ENCODE measurements around the gene GPC3.
"Not testable (repeated sequence)": the region's sequence is repeated elsewhere in the genome, so short reads cannot be mapped to it uniquely, and the experiment has no call there.

Gene GPC3

DNA sequence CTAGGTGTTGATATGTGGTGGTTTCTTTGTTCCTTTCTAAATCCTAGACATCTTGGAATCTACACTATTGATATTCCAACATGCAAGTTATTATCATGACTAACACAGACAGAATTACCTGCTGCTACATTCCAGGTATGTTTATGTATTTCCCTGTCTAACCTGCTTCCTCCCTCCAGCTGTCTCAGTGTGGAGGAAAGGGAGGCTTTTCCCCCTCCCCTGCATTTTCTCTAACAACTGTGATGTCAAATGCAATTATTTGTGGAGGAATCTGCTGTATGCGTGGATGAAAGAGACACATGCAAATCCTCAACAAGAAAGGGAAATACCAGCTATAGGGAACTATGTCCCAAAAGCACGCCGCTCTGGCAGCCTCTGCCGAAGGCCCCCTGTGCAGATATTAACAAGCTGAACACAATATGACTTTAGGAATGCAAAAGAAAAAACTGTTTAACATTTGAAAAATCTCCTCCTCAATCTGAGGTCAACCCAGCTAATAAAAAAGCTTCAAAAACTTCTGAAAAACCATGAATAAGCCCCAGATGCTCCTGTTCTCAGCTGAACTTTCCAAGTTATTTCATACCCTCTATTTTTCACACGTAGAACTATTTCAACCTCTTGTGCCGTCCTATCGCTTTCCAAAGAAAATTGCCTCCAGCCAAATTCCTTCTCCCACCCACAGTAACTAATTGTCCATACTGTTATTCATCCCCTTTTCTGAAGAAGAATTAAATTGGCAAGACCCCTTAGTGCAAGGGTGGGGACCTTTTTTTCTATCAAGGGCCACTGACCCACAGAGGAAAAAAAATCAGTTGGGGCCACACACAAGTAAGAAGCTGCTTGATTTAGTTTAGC lies 345.0 kb downstream of the GPC3 start:
- no peak for DNase-seq

DNA sequence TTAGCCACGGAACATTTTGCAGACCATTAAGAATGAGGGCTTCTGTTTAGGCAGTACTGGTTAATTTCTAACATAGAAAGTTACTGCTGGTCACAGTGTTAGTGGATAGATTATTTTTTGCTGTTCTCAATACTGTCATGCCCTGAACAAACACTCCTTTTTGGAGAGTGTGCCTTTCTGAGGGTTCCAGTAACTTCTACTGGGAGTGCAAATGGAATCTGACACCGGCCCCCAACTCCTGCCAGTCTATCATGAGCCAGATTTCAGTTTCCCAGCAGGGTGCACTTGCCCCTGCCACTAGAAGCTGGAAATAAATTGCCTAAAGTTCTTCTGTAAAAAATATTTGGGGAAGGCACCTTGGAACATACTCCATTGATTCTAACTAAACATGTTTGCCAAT lies 345.7 kb downstream of the GPC3 start:
- no peak for DNase-seq

DNA sequence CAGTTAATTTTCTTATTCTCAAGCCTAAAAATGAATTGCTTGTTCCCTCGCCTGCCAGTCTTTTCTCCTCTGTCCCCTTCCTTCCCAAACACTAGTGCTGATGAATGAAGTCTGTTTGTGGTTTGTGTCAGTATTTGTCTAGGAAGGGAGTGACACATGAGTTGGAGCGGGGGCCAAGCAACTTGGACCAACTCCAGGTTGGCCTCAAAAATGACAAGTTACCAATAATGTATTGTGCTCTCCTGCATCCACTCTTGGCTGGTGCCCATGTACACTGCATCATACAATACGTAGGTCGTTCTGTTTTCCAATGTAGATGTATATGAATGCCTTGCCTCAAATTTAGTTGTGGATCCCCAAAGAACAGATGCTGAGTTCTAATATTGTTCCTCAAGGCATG lies 347.1 kb downstream of the GPC3 start:
- no peak for DNase-seq

DNA sequence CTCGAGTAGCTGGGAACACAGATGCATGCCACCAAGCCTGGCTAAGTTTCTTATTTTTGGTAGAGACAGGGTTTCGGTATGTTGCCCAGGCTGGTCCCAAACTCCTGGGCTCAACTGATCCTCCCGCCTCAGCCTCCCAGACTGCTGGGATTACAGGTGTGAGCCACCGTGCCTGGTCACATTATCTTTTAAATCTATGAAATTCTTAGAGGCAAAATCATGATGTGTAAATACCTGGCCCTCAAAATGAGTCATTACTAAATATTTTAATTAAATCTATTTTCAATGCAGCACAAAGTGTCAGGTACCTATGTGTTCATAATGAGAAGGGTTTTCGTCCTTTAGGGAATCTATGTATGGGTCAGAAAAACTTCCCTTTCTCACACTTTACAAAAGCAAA lies 347.6 kb downstream of the GPC3 start:
- DNase-seq: no peak

DNA sequence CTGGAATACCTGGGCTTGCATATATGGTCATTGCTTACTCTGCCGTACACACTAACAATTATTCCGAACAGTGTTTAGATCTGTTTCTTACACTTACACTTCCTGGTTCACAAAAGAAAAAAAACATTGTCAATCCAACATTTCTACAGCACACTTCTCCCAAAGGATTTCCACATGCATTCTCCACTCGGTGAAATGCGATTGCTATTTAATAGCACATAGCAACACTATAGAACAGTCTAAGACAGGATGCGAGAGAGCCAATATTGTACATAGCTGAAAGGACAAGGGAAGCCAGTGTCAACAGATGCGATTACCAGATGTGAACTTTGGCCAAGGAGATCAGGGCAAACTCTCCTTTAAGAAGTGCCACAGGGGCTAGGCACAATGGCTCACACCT lies 349.4 kb downstream of the GPC3 start:
- no peak for DNase-seq

DNA sequence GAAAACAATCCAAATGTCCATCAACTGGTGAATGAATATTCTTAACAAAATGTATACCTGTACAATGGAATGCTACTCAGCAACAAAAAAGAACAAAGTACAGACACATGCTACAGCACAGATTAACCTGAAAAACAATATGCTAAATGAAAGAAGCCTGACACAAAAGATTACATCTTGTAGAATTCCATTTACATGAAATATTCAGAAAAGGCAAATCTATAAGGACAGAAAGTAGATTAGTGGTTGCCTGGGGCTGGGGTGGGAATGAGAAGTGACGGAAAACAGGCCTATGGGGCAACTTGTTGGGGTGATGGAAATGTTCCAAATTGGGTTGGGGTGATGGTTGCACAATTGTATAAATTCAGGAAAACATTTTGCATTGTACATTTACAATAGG lies 351.0 kb downstream of the GPC3 start:
- DNase-seq: no peak

DNA sequence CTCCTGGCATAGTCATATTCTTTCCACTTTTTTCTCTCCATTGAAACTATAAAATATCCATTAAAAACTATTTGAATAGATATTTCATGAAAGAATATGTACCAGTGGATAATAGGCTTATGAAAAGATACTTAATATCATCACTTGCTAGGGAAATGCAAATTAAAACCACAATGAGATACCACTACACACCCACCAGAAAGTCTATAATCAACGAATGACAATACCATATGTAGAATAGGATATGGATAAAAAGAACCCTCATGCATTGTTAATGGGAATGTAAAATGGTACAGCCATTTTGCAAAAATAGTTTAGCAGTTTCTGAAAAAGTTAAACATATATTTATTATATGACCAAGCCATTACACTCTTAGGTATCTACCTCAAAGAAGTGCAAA lies 351.4 kb downstream of the GPC3 start:
- DNase-seq: no peak

DNA sequence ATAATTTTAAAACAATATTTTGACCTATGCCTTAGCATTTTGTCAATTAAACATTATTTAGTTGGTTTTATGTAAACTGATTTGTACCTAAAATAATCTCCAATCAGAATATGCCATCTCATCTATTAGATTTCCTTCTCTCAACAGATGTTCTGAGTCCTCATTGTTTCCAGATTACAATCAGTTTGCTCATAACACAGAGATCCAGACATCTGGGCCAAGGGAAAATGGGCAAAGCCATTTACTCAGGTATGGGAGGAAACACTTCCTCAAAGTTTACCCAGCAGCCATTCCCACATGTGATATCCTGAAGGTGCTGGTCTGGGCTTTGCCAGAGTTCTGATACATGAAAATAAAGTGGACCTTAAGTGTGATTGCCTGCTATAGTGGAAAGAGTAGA lies 352.2 kb downstream of the GPC3 start:
- no peak for DNase-seq

DNA sequence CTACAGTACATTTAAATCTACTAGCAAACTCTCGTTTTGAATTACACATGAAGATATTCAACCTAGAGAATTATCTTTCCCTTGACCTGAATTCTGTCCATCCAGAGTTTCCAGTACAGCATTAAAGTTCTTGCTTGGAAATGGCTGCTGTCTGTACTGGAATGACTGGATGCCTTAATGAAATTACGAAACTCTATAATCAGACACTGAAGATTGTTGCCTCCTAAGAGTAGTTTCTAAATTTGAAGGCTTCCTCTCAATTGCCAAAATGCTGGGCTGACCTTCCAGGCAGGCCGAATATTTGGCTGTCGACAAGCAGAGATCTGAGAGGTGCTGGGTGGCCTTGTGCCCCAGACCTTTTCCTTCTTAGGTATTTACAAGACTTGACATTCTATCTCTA lies 355.0 kb downstream of the GPC3 start:
- no peak for DNase-seq

DNA sequence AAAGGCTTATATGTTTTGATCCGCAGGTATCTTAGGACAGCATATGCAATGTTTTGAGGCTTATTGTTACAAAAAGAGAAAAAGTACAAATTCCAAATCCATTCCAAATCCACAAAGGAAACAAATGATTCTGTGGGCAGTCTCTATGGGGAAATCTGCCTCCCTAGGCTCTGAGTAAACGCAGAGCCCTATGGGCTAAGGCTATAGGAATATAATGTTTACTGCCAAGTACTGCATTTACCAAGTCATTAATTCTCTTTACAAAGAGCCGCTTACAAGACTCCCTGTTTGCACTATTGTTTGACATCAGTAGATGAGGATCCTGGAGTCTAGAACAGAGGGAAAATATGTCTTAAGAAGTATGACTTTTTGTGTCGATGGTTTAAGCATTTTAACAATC lies 357.7 kb downstream of the GPC3 start:
- DNase-seq: no peak

DNA sequence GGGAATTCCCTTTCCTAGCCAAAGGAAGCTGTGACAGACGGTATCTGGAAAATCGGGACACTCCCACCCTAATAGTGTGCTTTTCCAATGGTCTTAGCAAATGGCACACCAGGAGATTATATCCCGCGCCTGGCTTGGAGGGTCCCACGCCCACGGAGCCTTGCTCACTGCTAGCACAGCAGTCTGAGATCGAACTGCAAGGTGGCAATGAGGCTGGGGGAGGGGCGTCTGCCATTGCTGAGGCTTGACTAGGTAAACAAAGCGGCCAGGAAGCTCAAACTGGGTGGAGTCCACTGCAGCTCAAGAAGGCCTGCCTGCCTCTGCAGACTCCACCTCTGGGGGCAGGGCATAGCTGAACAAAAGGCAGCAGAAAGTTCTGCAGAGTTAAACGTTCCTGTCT lies 364.0 kb downstream of the GPC3 start:
- not testable (repeated sequence) for DNase-seq

DNA sequence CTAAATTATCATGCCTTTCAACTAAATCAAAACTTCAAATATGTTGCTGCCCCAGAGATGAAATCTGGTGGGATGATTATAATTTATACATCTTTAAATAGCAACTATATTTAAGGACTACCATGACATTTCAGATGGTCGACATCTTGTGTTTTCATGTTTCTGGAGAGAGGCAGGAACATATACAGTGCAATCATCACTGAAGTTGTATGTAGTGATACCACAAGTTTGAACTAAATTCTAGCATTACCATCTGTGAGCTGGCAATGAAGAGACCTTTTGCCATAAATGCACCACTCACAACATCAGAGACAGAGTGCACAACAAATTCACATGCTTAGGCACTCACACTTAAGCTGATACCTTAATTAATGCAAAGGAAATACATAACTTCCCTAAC lies 373.7 kb downstream of the GPC3 start:
- DNase-seq: no peak

DNA sequence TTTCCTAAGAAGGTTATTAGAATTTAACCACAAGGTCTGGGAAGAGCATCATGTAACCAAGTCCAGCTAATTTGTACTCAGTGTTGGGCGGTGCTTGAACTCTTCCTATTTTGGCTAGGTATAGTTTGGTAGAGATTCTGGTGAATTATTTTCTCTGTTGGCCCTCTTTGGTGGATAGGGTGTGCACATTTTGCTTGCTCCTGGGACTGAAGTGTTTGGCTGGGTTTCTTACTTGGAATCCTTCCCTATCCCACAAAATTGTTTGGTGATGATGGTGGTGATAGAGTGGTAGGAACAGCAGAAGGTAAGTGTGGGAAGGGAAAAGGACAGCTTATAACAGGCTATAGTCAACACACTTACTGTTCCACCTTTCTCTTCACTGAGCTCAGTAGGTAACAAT lies 375.3 kb downstream of the GPC3 start:
- no peak for DNase-seq

DNA sequence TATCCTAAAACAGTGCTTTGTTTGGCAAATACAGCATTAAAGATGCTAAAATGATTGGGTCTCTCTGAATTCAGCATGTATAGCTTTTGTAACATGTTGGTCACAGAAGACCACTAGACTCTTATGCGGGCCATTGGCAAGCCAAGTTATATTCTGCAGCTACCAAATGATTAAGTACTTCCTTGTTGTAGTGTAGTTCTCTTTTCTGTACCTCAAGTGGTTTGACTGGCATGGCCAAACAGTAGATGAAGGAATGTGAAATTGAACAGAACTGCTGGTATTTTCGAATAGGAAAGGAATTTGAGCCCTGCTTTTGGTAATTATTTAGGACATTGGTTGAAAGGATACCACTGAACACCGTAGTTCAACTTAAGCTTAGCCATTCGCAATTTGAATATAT lies 376.2 kb downstream of the GPC3 start:
- peak; percentile 4 to 22 for DNase-seq

DNA sequence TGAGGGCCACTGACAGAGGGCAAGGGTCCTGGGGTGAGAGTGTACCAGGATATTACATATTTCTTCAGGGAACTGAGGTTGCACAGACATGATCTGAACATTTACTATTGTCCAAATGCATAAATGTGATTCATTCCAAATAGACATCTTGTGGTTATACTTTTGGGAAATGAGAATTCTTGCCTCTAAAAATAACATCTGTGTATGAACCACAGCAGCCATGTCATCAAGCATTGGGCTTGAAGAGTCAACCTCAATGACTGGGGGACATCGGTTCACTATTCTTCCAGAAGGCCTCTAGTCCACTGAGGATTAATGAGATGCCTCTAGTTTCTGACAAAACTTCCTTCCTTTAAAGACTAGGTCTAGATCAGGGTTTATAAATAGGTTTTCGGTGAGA lies 377.0 kb downstream of the GPC3 start:
- DNase-seq: peak; percentile 52

DNA sequence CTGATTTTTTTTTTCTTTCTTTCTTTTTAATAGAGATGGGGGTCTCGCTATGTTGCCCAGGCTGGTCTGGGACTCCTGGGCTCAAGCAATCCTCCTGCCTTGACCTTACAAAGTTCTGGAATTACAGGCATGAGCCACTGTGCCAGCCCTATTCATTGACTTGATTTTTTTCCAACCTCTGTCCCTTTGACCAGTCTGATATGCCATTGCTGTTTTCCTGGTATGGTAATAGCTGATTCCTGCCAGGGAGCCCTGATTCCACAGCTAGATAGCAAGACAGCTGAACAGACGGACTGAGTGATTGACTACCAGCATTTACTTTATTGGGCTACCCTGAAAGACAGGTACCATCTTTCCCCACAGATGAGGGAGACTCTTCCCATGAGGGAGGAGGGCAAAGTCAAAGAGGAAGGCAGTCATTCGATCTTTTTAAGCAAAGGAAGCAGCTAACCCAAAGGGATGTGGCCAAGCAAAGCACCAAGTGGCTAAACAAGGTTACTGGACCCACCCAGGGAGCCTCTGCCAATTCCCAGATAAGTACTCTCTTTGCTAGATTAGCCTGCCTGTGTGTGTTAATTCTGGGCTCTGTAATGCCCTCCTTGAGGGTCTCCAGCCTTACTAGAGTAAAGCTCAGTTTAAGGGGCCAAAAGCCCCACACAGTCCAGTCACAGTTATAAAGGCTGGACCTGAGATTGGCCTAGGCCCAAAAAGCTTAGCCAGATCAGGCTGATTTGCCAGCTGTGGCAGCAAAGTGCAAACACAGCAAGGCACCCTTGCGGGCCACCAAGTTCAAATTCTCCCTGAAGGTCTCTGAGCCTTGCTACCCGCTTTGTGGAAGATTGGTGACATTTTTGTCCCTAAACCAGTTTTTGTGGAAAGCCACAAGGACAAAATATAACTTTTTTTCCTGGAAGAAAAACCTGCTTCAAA lies 377.7 kb downstream of the GPC3 start:
- DNase-seq: no peak

DNA sequence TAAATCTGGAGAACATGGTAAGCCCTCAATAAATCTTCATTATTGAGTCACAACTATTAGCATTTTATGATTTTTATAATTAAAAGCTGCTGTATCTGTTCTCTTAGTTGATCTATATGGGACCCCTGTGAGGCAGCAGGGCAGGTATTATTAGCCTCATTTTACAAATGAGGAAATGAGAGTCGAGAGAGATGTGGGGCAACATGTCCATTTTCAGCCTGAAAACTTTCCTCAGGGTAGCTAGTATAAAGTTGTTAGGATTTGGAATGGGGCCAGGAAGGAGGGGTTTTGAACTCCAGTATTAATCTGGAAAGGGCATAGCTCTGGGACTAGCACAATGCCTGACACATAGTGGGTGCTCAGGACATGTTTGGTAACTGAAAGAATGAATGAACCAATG lies 378.4 kb downstream of the GPC3 start:
- DNase-seq: peak in 1 of 2 donors; percentile 6

DNA sequence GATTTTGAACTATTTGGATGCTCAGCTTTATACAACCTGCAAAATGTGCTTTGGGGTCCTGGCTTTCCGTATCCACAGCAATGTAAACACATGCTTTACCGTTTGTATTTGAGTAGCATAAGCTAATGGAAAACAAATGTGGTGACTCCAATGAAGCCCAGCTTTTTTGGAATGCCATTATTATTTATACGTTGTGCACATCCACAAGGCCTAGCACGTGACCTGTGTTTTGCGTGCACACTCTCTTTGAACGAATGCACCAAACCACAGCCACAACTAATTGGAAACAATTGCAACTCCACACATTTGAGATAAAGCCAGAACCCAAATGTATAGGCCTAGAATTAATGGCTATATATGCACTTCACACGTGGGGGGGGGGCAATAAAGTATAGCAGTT lies 380.6 kb downstream of the GPC3 start:
- no peak for DNase-seq

DNA sequence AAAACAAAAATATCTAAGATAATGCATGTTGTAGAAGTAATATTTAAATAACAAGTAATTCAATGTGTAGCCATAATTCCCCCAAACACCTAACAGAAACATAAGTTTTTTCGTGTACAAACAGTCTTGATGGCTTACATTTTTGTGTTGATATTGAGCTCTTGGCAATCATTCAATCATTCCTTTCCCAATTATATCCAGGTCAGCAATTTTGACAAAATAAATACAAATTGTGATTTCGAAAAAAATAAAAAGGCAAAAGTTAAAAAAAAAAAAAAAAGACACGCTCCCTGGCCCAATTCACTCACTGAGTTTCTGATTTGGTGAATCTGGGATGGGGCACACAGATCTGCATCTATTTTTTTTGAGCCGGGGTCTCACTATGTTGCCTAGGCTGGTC lies 382.5 kb downstream of the GPC3 start:
- no peak for DNase-seq

DNA sequence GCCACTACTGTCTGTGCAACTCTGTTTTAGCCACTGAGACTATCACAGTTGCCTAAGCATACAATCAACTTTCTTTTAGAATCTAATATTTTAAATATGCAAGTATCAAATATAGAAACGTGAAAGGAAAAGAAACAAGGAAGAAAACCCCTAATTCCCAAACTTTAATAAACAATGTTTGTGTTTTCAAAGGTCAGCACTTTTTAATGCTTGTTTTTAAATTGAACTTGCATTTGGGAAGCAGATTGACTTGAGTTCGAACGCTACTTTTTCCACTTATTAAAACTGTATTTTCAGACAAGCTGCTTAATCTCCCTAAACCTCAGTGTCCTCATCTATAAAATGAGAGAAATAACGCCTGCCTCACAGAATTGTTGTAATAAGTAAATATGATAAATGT lies 384.3 kb downstream of the GPC3 start:
- no peak for DNase-seq

DNA sequence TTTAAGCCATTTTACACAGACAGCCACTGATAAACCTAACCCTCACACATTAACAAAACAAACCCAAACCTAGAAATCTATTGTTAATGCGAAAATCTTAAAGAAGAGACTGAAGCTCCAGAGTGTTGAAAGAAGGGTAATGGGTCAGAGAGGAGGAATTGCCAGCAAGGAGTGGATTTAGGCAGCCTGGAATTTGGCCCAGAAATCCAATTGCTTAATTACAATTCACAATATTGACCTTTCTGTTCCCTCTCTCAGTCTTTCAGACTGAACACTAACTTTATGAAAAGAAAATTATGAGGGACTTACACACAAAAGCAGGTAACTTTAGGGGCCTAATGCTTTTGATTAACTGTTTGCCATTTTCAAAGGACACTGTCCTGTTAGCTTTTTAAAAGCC lies 384.9 kb downstream of the GPC3 start:
- no peak for DNase-seq

DNA sequence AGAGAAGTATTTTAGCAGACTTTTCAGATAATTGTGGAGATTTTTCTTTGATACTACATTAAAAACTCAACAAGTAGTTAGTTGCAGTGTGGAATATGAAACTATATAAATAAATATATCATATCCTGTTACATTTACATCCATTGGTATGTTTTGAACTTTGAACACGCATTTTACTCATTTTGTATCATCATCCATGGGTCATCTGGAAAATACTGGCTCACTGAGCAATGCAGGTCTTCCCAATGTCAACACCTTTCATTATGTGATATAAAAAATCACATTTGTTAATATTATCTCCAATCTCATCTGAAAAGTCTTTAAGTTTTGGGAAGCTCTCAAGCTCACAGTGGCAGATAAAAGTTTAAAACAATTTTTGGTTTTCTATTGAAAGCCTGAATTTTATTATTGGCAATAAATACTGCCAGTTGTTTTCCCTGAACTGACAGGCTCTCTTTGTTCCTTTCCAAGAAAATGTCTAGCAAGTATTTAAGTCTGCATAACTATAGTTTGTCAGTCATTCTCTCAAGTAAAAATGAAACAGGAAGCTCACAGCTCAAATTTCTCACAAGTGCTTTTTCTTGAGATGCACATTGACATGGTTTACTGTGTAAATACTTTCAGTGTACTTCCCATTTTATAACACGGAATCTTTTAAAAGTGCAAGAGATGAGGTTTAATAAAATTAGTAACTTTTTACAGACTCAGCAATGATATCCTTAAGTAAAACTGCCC lies 386.6 kb downstream of the GPC3 start:
- DNase-seq: peak; percentile 60 to 71

DNA sequence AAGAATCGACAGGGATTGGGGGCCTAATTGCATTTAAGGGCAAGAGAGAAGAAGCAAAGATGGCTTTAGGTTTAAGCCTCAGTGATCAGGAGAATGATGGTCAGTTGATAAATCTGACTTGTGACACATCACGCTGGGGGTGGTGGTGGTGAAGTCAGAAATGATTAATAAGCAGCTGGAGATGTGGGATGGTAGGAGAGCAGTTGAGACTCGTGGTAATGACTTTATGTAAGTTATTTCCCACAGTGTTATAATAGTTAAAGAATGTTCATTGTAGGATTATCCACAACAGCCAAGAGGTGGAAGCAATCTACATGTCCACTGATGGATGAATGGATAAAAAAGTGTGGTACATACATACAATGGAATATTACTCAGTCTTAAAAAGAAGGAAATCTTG lies 391.2 kb downstream of the GPC3 start:
- peak; percentile 69 to 87 for DNase-seq
